Activated naive CD8-positive, alpha-beta T cell treated with anti-CD3 and anti-CD28 coated beads for 36 hours (primary cell): ENCODE measurements around the gene SSH2. TPM values are rescaled to one million over a fixed set of nuclear protein-coding genes. Genes with fewer than 3 reads are reported as not detected.
"Not testable (repeated sequence)": the region's sequence is repeated elsewhere in the genome, so short reads cannot be mapped to it uniquely, and the experiment has no call there.

Experiments used
- DNase-seq: peaks from one replicate; pipeline ENCODE4 v3.0.0; 2021
- H3K27ac Mint-ChIP-seq: one replicate; pipeline ENCODE4 v1.8.0; 2022; ENCODE audit warnings: mild to moderate bottlenecking, moderate library complexity, mixed read lengths
- H3K27me3 Mint-ChIP-seq: one replicate; pipeline ENCODE4 v1.8.0; 2022; ENCODE audit warnings: mild to moderate bottlenecking, mixed read lengths
- H3K36me3 Mint-ChIP-seq: one replicate; pipeline ENCODE4 v1.8.0; 2021; ENCODE audit warnings: mild to moderate bottlenecking, mixed read lengths
- H3K4me1 Mint-ChIP-seq: one replicate; pipeline ENCODE4 v1.8.0; 2021; ENCODE audit warnings: mixed read lengths
- H3K4me3 Mint-ChIP-seq: one replicate; pipeline ENCODE4 v1.8.0; 2022; ENCODE audit warnings: mild to moderate bottlenecking, moderate library complexity, mixed read lengths
- H3K9me3 Mint-ChIP-seq: one replicate; pipeline ENCODE4 v1.8.0; 2022; ENCODE audit warnings: mixed read lengths
- total RNA-seq, 2 experiments: library from RNA; stranded (reverse); gene quantifications; one replicate each; pipeline ENCODE4 v1.2.3, GENCODE V29; 2021

SSH2 gene
- total RNA-seq, 2 experiments from 2014 or later = 26.7 to 26.8 TPM

DNA sequence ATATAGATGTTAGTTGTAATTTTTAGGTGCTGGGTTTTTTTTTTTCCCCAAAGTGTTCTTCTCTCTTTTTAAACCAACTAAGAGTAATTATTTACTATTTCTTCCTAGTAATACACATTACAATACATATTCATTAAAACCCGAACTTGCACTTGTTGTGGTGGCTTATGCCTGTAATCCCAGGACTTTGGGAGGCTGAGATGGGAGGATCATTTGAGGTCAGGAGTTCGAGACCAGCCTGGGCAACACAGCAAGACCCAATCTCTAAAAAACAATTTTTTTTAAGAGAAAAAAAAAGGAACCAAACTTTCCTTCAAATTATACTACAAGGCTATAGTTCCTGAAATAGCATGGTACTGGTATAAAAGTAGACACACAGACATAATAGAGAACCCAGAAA is 15.3 kb upstream of the SSH2 start:
- Mint-ChIP-seq H3K36me3 (no peaks in the 10 kb centered on the region), H3K4me3 (no peak overlapping the region), H3K9me3 (no peaks in the 10 kb centered on the region), H3K4me1 (peaks cover 6% of the 10 kb centered on the region), H3K27ac (peak overlapping the region; percentile 15), H3K27me3 (no peaks in the 10 kb centered on the region)
- no peak for DNase-seq

DNA sequence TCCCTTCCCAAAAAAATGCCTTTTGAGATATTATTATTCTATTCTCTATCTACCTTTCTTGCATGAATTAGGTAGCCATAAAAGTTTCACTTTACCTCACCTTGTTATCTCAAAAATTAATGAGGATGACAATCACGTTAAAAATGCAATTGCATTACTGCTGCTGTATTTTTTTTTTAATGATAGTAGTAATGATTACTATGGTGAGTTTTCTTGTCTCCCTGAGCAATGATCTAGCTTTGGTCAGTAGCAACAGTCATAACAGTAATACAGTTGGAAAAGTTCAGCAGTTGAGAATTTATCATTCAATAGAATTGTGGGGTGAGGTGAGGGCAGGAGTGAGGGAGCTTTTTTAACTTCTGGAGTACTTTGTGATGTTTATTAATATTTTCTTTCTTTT is 11.3 kb upstream of the SSH2 start, which contains the start of gene EFCAB5:
EFCAB5 (plus strand) TSS at position 301 of the 400 bp plus-strand sequence. CDS start 163 bp downstream, outside the sequence.
- H3K27me3 Mint-ChIP-seq = no peaks in the 10 kb centered on the region
- no peak within 1 kb of the TSS for H3K4me3 Mint-ChIP-seq
- DNase-seq = no peak
- H3K36me3 Mint-ChIP-seq = no peaks in the 10 kb centered on the region
- no peak within 1 kb of the TSS for H3K27ac Mint-ChIP-seq
- peaks cover 2% of the 10 kb centered on the region for H3K4me1 Mint-ChIP-seq
- H3K9me3 Mint-ChIP-seq = no peaks in the 10 kb centered on the region

DNA sequence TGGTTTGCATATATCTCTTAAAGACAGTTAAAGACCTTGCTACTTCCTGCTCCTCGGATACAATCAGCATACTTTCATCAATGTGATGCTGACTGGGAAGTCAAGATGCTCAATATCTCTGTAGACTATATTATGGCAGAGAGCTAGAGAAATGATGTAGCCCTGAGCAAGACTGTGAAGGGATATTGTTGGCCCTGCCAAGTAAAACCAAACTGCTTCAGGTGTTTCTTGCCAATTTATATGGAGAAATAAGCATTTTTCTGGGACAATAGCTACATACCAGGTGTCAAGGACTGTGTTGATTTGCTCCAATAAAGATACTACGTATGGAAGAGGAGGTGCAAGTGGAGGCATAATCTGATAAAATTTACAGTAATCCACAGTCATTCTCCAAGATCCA is 6.7 kb upstream of the SSH2 start:
- no peak overlapping the region for H3K4me3 Mint-ChIP-seq
- peaks cover 2% of the 10 kb centered on the region for H3K4me1 Mint-ChIP-seq
- no peaks in the 10 kb centered on the region for H3K36me3 Mint-ChIP-seq
- H3K27me3 Mint-ChIP-seq = no peaks in the 10 kb centered on the region
- no peaks in the 10 kb centered on the region for H3K9me3 Mint-ChIP-seq
- DNase-seq = no peak
- H3K27ac Mint-ChIP-seq = no peak overlapping the region

DNA sequence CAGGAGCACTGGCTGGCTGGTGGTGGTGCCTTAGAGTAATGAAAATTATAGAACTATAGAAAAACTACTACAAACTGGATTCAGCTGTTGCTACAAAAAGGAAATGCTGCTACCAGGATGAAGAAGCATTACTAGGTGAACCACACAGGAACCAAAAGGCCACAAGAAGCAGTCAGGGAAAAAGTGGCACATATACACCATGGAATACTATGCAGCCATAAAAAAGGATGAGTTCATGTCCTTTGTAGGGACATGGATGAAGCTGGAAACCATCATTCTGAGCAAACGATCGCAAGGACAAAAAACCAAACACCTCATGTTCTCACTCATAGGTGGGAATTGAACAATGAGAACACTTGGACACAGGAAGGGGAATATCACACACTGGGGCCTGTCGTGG is 5.9 kb upstream of the SSH2 start:
- not testable (repeated sequence) for H3K27me3 Mint-ChIP-seq, H3K4me3 Mint-ChIP-seq

DNA sequence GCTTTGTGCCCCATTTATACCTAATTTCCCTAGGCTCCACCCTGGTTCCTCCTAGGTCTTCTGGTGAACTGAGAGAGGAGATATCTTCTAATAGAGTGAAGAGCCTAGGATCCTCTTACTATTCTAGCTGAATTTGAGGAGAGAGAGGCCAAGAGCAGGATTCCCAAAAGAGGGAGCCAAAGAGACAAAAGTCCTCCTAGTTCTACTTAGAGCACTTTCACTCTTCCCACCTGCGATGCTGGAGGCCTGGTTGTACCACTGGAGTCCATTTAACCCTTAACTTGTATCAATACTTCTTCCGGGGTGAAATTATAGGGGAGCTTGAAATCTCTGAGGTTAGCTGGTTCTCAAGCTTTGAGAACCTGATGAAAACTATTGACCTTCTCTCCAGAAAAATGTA is 3.4 kb upstream of the SSH2 start:
- Mint-ChIP-seq H3K4me3 (no peak overlapping the region), H3K27me3 (no peaks in the 10 kb centered on the region), H3K4me1 (peaks cover 2% of the 10 kb centered on the region), H3K9me3 (no peaks in the 10 kb centered on the region), H3K36me3 (no peaks in the 10 kb centered on the region), H3K27ac (no peak overlapping the region)
- DNase-seq = no peak

More for the DNA sequence above, 5.9 kb upstream of the SSH2 start:
- H3K9me3 Mint-ChIP-seq, H3K27ac Mint-ChIP-seq, H3K4me1 Mint-ChIP-seq, H3K36me3 Mint-ChIP-seq, DNase-seq: not testable (repeated sequence)

DNA sequence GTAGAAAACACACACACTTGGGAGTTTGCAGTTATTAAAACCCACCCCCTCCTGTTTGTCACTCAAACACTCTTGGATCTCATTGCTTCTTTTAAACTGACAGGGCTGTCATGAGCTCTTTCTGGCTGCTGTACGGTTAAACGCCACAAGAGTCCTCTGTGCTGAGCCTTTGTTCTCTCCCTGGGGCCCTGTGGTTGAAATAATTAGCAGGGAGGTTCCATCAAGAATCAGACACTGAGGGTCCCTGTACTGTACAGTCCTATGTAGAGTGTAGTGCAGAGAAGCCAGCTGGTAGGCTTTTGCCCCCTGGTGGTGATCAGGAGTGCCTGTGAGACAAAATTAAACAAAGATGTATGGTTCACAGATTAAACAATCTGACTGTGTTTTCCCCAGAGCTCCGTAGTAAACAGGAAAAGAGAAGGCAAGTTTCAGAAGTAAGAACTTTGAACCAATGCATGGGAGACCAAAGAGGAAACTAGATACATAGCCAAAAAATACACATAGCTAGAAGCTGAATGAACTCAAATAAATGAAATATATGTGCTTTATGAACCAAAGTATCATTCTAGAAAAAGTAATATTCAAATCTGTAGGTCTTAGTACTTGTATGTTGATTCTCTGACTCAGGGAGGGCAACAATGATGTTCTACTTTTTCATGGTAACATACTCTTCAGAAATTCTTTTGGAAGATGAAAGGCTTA is 1.4 kb upstream of the SSH2 start:
- Mint-ChIP-seq H3K27me3 (no peaks in the 10 kb centered on the region), H3K4me1 (peaks cover 15% of the 10 kb centered on the region), H3K4me3 (no peak overlapping the region), H3K9me3 (no peaks in the 10 kb centered on the region), H3K27ac (no peak overlapping the region), H3K36me3 (peaks cover 2% of the 10 kb centered on the region)
- peak; percentile 67 for DNase-seq

DNA sequence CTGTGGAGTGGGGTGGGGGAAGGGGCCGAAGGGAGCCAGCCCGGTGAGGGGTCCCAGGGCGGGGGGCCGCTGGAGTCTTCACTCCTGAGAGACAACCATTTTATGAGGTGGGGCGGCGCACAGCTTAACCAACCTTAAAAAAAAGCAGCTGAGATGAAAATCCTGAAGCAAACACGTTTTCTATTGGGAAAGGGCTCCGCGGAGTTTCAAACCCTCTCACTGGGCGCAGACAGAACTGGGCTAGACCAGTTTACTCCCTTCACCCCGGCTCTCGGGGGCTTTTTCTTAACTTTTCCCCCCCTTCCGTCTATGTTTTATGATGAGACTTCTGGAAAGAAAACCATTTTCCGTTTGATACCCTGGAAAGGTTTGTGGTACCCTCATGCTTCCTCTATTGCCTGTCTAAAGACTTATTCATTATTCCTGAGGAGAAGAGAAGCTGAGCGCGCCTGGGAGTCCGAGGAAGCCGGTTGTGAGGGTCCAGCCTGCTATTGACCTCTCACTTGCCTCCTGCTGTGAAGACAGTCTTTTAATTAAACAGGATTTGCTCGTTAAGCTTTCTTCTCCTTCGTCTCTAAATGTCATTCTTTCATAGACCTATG is 482 bp upstream of the SSH2 start:
- no peaks in the 10 kb centered on the region for H3K9me3 Mint-ChIP-seq
- no peaks in the 10 kb centered on the region for H3K27me3 Mint-ChIP-seq
- peaks cover 2% of the 10 kb centered on the region for H3K36me3 Mint-ChIP-seq
- no peak overlapping the region for H3K4me3 Mint-ChIP-seq
- peaks cover 17% of the 10 kb centered on the region for H3K4me1 Mint-ChIP-seq
- H3K27ac Mint-ChIP-seq = no peak overlapping the region
- DNase-seq = no peak

DNA sequence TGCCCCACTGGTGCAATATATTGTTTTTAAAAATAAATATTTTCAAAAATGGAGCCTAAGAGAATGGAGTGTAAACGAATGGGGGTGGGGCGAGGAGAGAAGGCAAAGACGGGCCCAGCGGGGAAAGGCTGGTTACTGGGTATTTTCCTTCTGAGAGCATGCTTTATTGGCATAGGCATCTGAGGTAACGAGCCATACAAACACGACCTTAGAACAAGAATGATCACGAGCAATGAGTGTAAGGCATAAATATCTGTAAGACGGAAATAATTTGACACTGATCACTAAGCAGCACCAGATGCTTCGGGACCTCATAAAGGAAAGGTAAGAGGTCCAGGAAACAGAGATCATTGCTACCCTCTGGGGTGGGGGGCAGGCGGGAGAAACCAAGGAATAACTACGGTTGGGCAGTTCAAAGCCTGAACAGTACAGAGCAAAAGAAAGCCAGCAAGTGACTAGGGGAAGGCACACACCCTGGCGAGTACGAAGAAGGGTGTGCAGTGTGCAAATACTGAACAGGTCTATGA is 959 bp downstream of the SSH2 start:
- Mint-ChIP-seq H3K4me1 (peaks cover 20% of the 10 kb centered on the region), H3K27me3 (no peaks in the 10 kb centered on the region), H3K4me3 (no peak overlapping the region), H3K36me3 (peaks cover 2% of the 10 kb centered on the region), H3K27ac (no peak overlapping the region), H3K9me3 (no peaks in the 10 kb centered on the region)
- peak; percentile 24 for DNase-seq

DNA sequence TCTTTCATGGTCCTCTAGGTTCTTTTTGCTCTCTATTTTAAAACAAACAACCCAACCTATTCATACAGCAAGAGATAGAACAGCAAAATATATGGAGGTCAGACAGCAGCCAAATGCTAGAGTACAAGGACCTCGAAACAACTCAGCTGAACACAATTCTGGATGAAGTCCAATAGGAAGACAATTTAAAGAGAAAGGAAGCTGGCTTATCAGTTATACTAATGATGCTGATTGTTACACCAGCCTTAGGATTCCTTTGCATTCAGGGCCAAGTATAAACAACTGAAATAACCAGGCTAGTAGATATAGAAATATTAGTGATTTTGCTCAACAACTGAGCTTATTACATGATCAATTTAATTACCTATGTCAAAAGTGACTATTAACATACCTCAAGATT is 2.5 kb downstream of the SSH2 start:
- no peak for DNase-seq
- Mint-ChIP-seq H3K36me3 (peaks cover 2% of the 10 kb centered on the region), H3K4me3 (no peak overlapping the region), H3K9me3 (no peaks in the 10 kb centered on the region), H3K4me1 (peaks cover 20% of the 10 kb centered on the region), H3K27me3 (no peaks in the 10 kb centered on the region), H3K27ac (no peak overlapping the region)

DNA sequence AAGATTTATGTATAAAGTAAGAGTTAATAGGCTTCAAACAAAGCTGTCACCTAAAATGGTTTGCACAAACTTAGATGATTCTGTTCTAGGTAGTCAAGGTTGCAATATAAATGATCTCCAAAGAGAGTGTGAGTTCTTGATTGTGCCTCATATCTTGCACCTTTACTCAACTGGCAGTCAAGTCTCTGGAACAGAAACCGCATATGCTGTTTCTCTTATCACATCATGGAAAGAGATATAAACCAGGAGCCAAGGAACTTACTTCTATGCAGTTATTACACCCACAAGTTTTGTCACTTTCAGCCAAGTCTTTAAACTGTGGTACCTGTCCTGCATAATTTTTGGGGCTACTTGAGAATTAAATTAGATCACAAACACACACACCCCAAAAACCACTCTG is 5.2 kb downstream of the SSH2 start:
- Mint-ChIP-seq H3K4me1 (peaks cover 22% of the 10 kb centered on the region), H3K4me3 (no peak overlapping the region), H3K27me3 (no peaks in the 10 kb centered on the region)

DNA sequence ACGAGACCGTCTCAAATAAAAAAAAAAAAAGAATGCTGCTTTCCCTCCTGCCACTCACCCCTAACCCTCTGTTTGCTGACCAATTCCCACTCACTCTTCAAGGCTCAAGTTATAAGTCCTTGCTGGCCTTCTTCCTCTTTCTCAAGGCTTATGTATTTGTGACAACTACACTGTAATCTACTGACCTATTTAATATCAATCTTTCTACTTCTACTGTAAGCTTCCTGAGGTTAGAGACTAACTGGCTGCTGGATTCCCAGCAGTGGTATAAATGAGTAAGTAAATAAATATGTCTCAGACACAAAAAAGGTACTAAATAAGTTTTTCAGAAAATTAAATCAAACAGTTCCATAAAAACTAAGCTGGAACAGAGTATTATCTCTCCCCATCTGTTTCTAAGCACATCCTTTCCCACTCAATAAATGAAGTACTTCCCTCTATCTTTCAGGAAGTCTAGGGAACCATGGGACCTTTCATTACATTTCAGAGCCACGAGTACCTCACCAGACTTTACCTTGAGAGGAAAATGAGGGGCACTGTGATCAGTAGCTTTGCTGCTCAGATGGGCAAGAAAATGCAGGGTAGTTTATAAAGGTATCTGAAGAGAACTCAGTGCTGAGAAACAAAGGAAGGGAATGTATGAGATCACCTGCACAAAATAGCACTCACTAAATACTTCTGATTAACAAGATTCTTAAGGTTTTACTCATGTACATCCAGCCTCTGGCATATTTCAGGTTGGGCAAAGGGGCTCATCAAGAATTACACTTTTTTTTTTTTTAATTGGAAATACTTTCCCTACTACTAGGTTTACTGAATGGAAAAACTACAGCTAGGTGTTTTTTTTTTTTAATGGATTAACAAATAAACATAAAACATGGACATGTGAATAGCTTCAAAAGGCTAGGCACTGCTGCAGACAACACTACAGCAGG is 10.8 kb downstream of the SSH2 start:
- Mint-ChIP-seq H3K27ac (no peak overlapping the region), H3K36me3 (no peaks in the 10 kb centered on the region), H3K27me3 (no peaks in the 10 kb centered on the region), H3K4me1 (peaks cover 25% of the 10 kb centered on the region), H3K4me3 (no peak overlapping the region), H3K9me3 (no peaks in the 10 kb centered on the region)
- no peak for DNase-seq

More for the DNA sequence above, 5.2 kb downstream of the SSH2 start:
- Mint-ChIP-seq H3K36me3 (peaks cover 2% of the 10 kb centered on the region), H3K9me3 (no peaks in the 10 kb centered on the region), H3K27ac (no peak overlapping the region)
- no peak for DNase-seq

DNA sequence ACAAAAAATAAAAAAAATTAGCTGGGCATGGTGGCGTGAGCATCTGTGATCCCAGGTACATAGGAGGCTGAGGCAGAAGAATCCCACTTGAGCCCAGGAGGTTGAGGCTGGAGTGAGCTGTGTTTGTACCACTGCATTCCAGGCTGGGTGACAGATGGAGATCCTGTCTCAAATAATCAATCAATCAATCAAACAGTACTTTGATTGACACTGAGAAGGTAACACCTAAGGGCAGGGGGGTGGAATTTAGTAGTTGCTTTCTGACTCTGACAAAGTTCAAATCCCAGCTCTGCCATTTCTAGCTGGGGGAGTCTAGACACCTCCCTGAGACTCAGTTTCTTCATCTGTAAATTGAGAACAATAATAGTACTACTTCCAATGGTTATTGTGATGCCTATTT is 12.0 kb downstream of the SSH2 start:
- H3K36me3 Mint-ChIP-seq = no peaks in the 10 kb centered on the region
- H3K4me3 Mint-ChIP-seq = no peak overlapping the region
- DNase-seq = no peak
- H3K27ac Mint-ChIP-seq = no peak overlapping the region
- H3K4me1 Mint-ChIP-seq = peaks cover 25% of the 10 kb centered on the region
- no peaks in the 10 kb centered on the region for H3K9me3 Mint-ChIP-seq
- no peaks in the 10 kb centered on the region for H3K27me3 Mint-ChIP-seq

DNA sequence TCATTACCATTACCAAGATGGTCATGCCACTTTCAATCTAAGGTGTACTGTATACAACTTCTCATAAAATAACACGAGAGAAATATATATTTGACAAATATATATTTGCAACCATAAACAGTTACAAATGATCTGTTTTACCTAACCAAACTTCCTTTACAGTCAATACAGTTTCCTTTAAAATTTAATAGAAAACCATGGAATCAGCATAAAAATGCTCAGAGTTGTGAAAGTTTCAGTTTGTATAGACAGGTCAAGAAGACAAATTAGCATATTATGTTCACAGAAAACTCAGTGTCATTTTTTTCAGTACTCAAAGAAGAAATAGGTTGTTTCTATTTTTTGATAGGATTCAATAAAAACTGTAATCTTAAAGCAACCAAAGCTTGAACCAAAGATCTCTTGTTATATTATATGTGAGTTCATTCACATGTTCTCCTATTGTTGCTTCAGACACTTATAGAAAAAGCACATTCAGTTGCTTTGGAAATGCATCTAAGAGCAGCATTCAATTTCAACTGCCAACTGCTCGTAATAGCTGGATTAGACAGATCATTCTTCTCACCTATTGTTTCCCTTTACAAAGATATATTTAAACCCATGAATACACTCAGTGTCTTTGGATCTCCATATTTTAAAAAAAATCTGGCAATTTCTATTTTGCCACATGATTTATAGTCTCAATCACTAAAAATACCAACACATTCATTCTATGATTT is 15.1 kb downstream of the SSH2 start:
- Mint-ChIP-seq H3K9me3 (no peaks in the 10 kb centered on the region), H3K27me3 (no peaks in the 10 kb centered on the region), H3K4me3 (no peak overlapping the region), H3K36me3 (peaks cover 1% of the 10 kb centered on the region), H3K4me1 (peaks cover 34% of the 10 kb centered on the region), H3K27ac (no peak overlapping the region)
- no peak for DNase-seq

DNA sequence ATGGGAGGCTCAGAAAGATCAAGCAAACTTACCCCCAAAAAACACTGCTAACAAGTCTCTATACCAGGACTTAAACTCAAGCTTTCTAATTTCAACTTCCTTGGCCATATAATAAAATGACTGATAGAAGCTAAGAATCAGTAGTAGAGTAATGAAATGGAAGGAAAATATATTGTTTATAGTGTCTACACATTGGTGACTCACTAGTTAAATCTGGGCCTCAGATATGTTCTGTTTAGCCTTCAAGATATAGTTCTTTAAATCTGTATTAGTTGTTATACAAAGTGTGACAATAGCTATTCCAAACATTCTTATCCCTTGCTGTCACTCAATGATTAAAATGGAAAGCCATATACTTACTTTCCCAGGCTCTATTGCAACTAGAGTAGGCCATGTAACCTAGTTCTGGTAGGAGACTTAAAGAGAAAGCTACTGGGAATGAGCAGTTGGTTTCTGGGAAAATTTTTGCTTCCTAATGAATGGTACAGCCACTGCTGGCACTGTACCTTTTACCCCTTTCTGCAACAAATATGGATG is 18.3 kb downstream of the SSH2 start:
- H3K4me1 Mint-ChIP-seq = peaks cover 28% of the 10 kb centered on the region
- no peak for DNase-seq
- no peak overlapping the region for H3K27ac Mint-ChIP-seq
- H3K36me3 Mint-ChIP-seq = peaks cover 7% of the 10 kb centered on the region
- peaks cover 3% of the 10 kb centered on the region for H3K9me3 Mint-ChIP-seq
- no peak overlapping the region for H3K4me3 Mint-ChIP-seq
- no peaks in the 10 kb centered on the region for H3K27me3 Mint-ChIP-seq
